MCF 10A (cell line): ENCODE data around the gene FUT2. TPM values are rescaled to one million over a fixed set of nuclear protein-coding genes. Genes with fewer than 3 reads are reported as not detected.

Source experiments
- Bru-seq: library from RNA; stranded (reverse); fragments of 400-500 nt; gene quantifications from one replicate; lab custom pipeline; 2021; lab: Mats Ljungman, UMichigan
- BruChase-seq, 2 experiments: library from RNA; stranded (reverse); fragments of 400-500 nt; gene quantifications; one replicate each; lab custom pipeline; 2021; lab: Mats Ljungman, UMichigan
- BruUV-seq: library from RNA; stranded (reverse); fragments of 400-500 nt; replicated peaks from 2 replicates; lab custom pipeline; 2021; lab: Mats Ljungman, UMichigan
- CTCF ChIA-PET: fragments of 300-600 bp; sonication (Branson Sonifier 250); formaldehyde crosslinking; extraction: SDS; loops from one replicate; lab custom pipeline; 2021; ENCODE audit warnings: antibody characterized with exemption, inconsistent platforms; lab: Yijun Ruan, JAX
- POLR2A ChIA-PET: fragments of 300-600, 350-650 bp; sonication (Branson Sonifier 250); formaldehyde crosslinking; extraction: SDS; loops from one replicate; lab custom pipeline; 2020; ENCODE audit warnings: antibody characterized with exemption, inconsistent platforms; lab: Yijun Ruan, JAX
- DNase-seq: peaks from one replicate; pipeline ENCODE4 v3.0.0-alpha.2; 2018; ENCODE audit not compliant: unreplicated experiment
- H3K27ac Mint-ChIP-seq: one replicate; pipeline ENCODE4 v1.8.0; 2022; ENCODE audit warnings: mild to moderate bottlenecking, low read depth, mixed read lengths; ENCODE audit not compliant: unreplicated experiment
- H3K27me3 Mint-ChIP-seq: one replicate; pipeline ENCODE4 v1.8.0; 2022; ENCODE audit warnings: mixed read lengths; ENCODE audit not compliant: insufficient read depth, unreplicated experiment
- H3K36me3 Mint-ChIP-seq: one replicate; pipeline ENCODE4 v1.8.0; 2022; ENCODE audit warnings: mild to moderate bottlenecking, moderate library complexity, mixed read lengths; ENCODE audit not compliant: insufficient read depth, unreplicated experiment
- H3K4me1 Mint-ChIP-seq: one replicate; pipeline ENCODE4 v1.8.0; 2022; ENCODE audit warnings: mixed read lengths; ENCODE audit not compliant: insufficient read depth, unreplicated experiment
- H3K4me3 Mint-ChIP-seq: one replicate; pipeline ENCODE4 v1.8.0; 2022; ENCODE audit warnings: mild to moderate bottlenecking, moderate library complexity, mixed read lengths; ENCODE audit not compliant: unreplicated experiment
- H3K9me3 Mint-ChIP-seq: one replicate; pipeline ENCODE4 v1.8.0; 2022; ENCODE audit warnings: mixed read lengths; ENCODE audit not compliant: unreplicated experiment
- intact Hi-C: fragments of 100-400 bp; cut with micrococcal nuclease; formaldehyde crosslinking; loops from 2 replicates; pipeline ENCODE4 v1.14.1; 2022
- long read RNA-seq: library from polyadenylated mRNA; stranded (forward); transcript quantifications from one replicate; pipeline ENCODE4 v2.0.0, GENCODE V29; 2022
- total RNA-seq: library from RNA; stranded (reverse); gene quantifications from 2 replicates; pipeline ENCODE4 v1.2.3, GENCODE V29; 2022
- TF ChIP-seq, protein P1 (sequence below): fragments of 200-600 bp; IDR thresholded peaks from one replicate; pipeline ENCODE4 v1.8.0; 2022; ENCODE audit warnings: antibody characterized with exemption, mild to moderate bottlenecking; ENCODE audit not compliant: unreplicated experiment

The FUT2 gene
- total RNA-seq (not detected in 2 replicates), Bru-seq, nascent RNA (percentile 12 among the genes with signal in this experiment), BruChase-seq, experiment 1, labeled RNA remaining after a 6-hour chase (percentile 8 among the genes with signal in this experiment), BruChase-seq, experiment 2, labeled RNA remaining after a 2-hour chase (percentile 17 among the genes with signal in this experiment)
- long read RNA-seq, result 0 reads

- intact Hi-C loops, result no loop called here
- Mint-ChIP-seq H3K27me3 (no peaks in the 10 kb centered on the region), H3K4me1 (peaks cover 12% of the 10 kb centered on the region), H3K4me3 (no peak within 1 kb of the TSS), H3K9me3 (no peaks in the 10 kb centered on the region), H3K36me3 (no peaks in the 10 kb centered on the region), H3K27ac (no peak within 1 kb of the TSS)
- no peak for DNase-seq
- ChIA-PET CTCF (interaction anchor here (1.9 kb wide), 1 partner anchor 20 kb away, joined by 5 read pairs; no protein-coding TSS in a partner anchor), POLR2A (interaction anchor here (0.7 to 1.6 kb wide), 3 partner anchors 12 to 369 kb away, joined by 3 to 4 read pairs (median 3); no protein-coding TSS in a partner anchor)
- BruUV-seq, result no TSS peak
- TF ChIP-seq, protein P1, sequence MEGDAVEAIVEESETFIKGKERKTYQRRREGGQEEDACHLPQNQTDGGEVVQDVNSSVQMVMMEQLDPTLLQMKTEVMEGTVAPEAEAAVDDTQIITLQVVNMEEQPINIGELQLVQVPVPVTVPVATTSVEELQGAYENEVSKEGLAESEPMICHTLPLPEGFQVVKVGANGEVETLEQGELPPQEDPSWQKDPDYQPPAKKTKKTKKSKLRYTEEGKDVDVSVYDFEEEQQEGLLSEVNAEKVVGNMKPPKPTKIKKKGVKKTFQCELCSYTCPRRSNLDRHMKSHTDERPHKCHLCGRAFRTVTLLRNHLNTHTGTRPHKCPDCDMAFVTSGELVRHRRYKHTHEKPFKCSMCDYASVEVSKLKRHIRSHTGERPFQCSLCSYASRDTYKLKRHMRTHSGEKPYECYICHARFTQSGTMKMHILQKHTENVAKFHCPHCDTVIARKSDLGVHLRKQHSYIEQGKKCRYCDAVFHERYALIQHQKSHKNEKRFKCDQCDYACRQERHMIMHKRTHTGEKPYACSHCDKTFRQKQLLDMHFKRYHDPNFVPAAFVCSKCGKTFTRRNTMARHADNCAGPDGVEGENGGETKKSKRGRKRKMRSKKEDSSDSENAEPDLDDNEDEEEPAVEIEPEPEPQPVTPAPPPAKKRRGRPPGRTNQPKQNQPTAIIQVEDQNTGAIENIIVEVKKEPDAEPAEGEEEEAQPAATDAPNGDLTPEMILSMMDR, result no peak
Measured at GRCh38 chr19:48695743-48696352, at the start of gene FUT2. Gene FUT2, plus strand, starts transcription at chr19:48695971. Its CDS starts 6,986 bp downstream, at chr19:48702957.

DNA sequence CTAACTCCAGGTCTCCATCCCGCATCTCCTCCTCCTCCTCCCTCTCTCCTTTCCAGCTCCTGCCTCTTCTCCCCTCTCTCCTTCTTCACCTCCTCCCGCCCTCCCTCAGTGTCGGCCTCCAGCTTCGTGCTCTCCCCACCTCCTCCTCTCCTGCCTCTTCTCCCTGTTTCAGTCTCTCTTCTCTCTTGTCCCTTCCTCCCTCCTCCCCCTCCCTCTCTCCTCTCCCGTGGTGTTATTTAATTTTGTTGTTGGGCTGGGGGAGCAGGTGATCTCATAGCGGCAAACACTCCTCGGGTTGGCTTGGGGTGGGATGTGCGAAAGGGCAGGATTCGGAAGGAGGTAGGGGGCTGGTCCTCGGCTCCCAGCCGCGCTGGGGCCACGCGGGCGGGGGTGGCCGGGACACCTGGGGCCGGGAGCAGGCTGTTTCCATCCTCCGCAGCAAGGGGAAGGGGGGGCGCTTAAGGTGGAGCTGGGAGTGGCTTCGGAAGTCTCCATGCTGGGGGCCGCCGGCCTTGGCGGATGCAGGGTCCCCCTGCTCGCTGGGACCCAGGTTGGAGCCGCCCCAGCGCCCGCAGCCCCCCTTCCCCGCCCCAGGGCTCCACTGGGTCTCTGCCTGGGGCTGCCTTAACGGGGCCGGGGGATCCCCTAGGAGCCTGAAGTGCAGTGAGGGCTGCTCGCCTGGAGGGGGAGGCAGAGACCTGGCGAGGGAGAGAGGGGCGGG, 49.6 kb upstream of the FUT2 start, which contains the start of gene CA11:
CA11 (minus strand) TSS at position 187 of the 721 bp plus-strand sequence. CDS start 555 bp downstream, outside the sequence.
- Mint-ChIP-seq H3K27ac (peak within 1 kb of the TSS; percentile 4), H3K4me3 (peak within 1 kb of the TSS; percentile 73), H3K27me3 (peaks cover 10% of the 10 kb centered on the region), H3K36me3 (no peaks in the 10 kb centered on the region), H3K9me3 (no peaks in the 10 kb centered on the region), H3K4me1 (peaks cover 24% of the 10 kb centered on the region)
- no TSS peak for BruUV-seq
- TF ChIP-seq, protein P1, result peak; percentile 89
- CTCF ChIA-PET, result interaction anchor here (0.6 to 2.0 kb wide), 16 partner anchors 12 to 200 kb away, joined by 3 to 12 read pairs (median 4); partner anchors contain the start of gene HSD17B14
- intact Hi-C loops, result loop anchor here (1.0 kb wide), 4 partner anchors 29 to 196 kb away; no protein-coding TSS in a partner anchor
- POLR2A ChIA-PET, result interaction anchor here (0.6 to 2.4 kb wide), 19 partner anchors 9 to 309 kb away, joined by 3 to 22 read pairs (median 4); partner anchors contain the start of genes BAX, DBP, RPL18 and SPHK2
- peak; percentile 90 for DNase-seq

DNA sequence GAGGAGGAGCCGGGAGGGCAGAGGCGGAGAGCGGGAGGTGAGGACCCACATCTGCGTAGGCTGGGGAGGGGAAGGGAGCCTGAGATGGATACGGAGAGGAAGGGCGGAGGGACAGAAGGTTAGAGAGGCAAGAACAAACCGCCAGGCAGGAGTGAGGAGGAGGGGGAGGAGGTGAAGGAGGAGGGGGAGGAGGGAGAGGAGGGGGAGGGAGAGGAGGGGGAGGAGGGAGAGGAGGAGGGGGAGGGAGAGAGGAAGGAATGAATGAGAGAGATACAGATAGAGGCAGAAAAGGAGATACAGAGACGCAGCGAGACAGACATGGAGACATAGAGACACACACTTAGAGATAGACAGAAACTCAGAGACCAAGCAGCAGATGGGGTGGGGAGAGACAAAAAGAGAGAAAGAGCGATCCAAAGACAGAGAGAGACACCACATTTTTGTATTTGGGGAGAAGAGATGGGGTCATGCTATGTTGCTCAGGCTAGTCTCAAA, 49.0 kb upstream of the FUT2 start:
- no TSS peak for BruUV-seq
- no peak for DNase-seq
- Mint-ChIP-seq H3K36me3 (no peaks in the 10 kb centered on the region), H3K4me3 (peak overlapping the region; percentile 73), H3K9me3 (no peaks in the 10 kb centered on the region), H3K27ac (no peak overlapping the region), H3K4me1 (peaks cover 24% of the 10 kb centered on the region), H3K27me3 (peaks cover 10% of the 10 kb centered on the region)
- TF ChIP-seq, protein P1, result no peak
- intact Hi-C loops, result loop anchor here (1.0 kb wide), 4 partner anchors 29 to 196 kb away; no protein-coding TSS in a partner anchor
- POLR2A ChIA-PET, result interaction anchor here (0.6 to 2.4 kb wide), 10 partner anchors 10 to 308 kb away, joined by 3 to 22 read pairs (median 4); partner anchors contain the start of genes BAX, DBP, RPL18 and SPHK2
- CTCF ChIA-PET, result interaction anchor here (1.3 to 1.6 kb wide), 4 partner anchors 28 to 154 kb away, joined by 3 to 8 read pairs (median 7); no protein-coding TSS in a partner anchor
